ENCODE results near the gene AMMECR1L.
"Not testable (repeated sequence)": the region's sequence is repeated elsewhere in the genome, so short reads cannot be mapped to it uniquely, and the experiment has no call there.

DNA sequence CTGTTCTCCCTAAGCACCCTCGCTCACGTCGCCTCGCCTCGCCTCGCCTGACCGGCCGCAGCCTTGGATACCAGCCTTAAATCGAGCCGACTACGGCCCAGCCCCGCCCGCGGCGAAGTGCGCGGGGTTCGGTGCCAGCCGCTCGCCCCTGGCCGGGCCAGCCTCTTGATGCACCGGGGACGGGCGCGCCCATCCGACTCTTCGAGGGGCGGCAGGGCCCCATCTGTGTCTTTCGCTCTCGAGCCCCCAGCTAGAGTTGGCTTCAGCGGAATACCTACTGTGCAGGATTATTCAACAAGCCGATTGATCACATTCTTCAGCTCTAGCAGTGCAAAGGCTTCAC is 808 bp upstream of the AMMECR1L start:
- not testable (repeated sequence) for TF ChIP-seq EZH2 (IDR thresholded peaks at IDR 0.05; ENCODE audit: insufficient read depth, poor library complexity, severe bottlenecking); EZH2phosphoT487 (IDR thresholded peaks at IDR 0.05; ENCODE audit: insufficient read depth, low read depth)

All from GM23248 (cell line).